Ectodermal cell (in vitro differentiated cells): ENCODE data around the gene AUTS2.

ENCODE experiments used
- H3K27ac ChIP-seq: 2 replicates; pipeline ENCODE4 v1.7.0; 2013; ENCODE audit warnings: mild to moderate bottlenecking, low read depth, low read length; ENCODE audit not compliant: insufficient read depth, poor library complexity, severe bottlenecking
- H3K27me3 ChIP-seq: 2 replicates; pipeline ENCODE4 v1.7.0; 2013; ENCODE audit warnings: mild to moderate bottlenecking, low read length; ENCODE audit not compliant: insufficient read depth, control insufficient read depth, poor library complexity, severe bottlenecking
- H3K36me3 ChIP-seq: one replicate; pipeline ENCODE4 v1.7.0; 2013; ENCODE audit warnings: low read length; ENCODE audit not compliant: control insufficient read depth, insufficient read depth
- H3K4me1 ChIP-seq: one replicate; pipeline ENCODE4 v1.7.0; 2013; ENCODE audit warnings: low read length; ENCODE audit not compliant: control insufficient read depth, insufficient read depth
- H3K4me3 ChIP-seq: 2 replicates; pipeline ENCODE4 v1.7.0; 2013; ENCODE audit warnings: low read depth, low read length, control low read depth; ENCODE audit not compliant: insufficient read depth
- H3K9me3 ChIP-seq: 2 replicates; pipeline ENCODE4 v1.7.0; 2013; ENCODE audit warnings: mild to moderate bottlenecking, low read length, moderate library complexity; ENCODE audit not compliant: control insufficient read depth
- WGBS, 2 experiments: methylation state at CpG; one replicate each; pipeline ENCODE4 v1.1.7; 2013; ENCODE audit warnings: missing lambda C conversion rate in 2 of 2; 5-methylcytosine and 5-hydroxymethylcytosine counted together

The AUTS2 gene

DNA sequence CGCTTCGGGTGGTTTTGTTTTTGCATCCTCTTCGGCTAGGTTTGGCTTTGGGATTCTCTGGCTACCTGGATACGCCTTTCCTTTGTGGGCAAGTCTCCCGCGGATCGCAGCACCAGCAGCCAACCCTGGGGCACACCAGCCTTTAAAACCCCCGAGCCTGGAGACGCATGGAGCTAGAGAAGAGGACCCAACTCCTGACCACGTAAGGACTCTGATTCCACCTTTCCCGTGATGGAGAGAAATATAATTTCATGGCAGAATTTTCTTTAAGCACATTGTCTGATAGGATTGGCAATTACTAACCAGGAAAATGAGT lies 998.3 kb downstream of the AUTS2 start:
- Histone ChIP-seq H3K4me3 (peak overlapping the region; percentile 44), H3K27me3 (peaks cover 63% of the 10 kb centered on the region), H3K27ac (no peak overlapping the region), H3K4me1 (peaks cover 7% of the 10 kb centered on the region), H3K9me3 (no peaks in the 10 kb centered on the region), H3K36me3 (no peaks in the 10 kb centered on the region)
- WGBS, 2 experiments = 3 to 4% methylated on average over 11 of the region's 11 CpGs

DNA sequence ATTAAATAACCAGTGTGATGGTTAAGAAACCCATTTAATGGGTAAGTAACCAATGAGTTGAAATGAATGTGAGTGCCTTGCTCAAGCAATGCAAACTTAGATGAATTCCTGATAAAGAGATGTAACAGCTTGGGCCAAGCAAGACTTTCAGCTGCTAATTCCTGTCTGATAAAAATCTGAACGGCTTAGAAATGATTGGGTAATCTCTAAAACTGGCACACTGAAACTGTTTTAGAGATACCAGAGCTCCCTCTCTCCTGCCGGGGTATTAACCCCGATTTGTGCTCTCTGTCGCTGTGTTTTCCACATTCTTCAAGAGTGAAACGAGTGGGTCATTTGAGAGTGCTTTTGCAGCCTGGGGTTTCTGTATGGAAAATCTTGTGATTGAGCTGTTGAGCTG lies 998.8 kb downstream of the AUTS2 start:
- no peaks in the 10 kb centered on the region for H3K36me3 ChIP-seq
- 32 to 48% methylated on average over 5 of the region's 5 CpGs for WGBS, 2 experiments
- H3K9me3 ChIP-seq = no peaks in the 10 kb centered on the region
- H3K27ac ChIP-seq = no peak overlapping the region
- H3K4me3 ChIP-seq = peak overlapping the region; percentile 44
- peaks cover 7% of the 10 kb centered on the region for H3K4me1 ChIP-seq
- peaks cover 63% of the 10 kb centered on the region for H3K27me3 ChIP-seq

DNA sequence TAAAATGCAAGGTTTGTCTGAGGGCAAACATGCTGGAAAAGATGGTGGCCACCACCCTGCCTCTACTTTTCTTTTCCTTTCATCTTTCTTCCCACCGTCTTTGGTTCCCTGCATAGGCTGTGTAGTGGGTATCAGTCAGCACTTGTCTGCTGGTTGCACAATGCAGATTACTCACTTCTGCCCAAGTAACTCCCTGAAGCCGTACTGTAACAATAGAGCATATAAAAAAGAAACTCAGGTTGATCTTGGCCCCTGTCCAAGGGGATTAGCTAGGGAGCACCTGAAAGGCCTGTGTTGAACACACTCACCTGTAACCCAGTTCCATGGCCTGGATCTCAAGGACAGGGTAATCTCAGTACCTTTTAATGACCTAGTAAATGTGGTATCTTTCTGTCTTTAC lies 1000.7 kb downstream of the AUTS2 start:
- Histone ChIP-seq H3K27me3 (peaks cover 58% of the 10 kb centered on the region), H3K9me3 (no peaks in the 10 kb centered on the region), H3K4me1 (peaks cover 7% of the 10 kb centered on the region), H3K36me3 (no peaks in the 10 kb centered on the region), H3K27ac (no peak overlapping the region), H3K4me3 (no peak overlapping the region)
- WGBS, 2 experiments = 88 to 96% methylated on average over 2 of the region's 2 CpGs

- peaks cover 7% of the 10 kb centered on the region for H3K4me1 ChIP-seq
- WGBS, 2 experiments = 69 to 70% methylated on average over 5 of the region's 5 CpGs
- H3K4me3 ChIP-seq = no peak overlapping the region
- peaks cover 52% of the 10 kb centered on the region for H3K27me3 ChIP-seq
- no peaks in the 10 kb centered on the region for H3K36me3 ChIP-seq
- no peaks in the 10 kb centered on the region for H3K9me3 ChIP-seq
- H3K27ac ChIP-seq = no peak overlapping the region
Measured at GRCh38 chr7:70599446-70600190, 1001.3 kb downstream of the AUTS2 start.

- H3K9me3 ChIP-seq = no peaks in the 10 kb centered on the region
- WGBS, 2 experiments = 100% methylated on average over 1 of the region's 1 CpG; no CpG with 5 or more reads in 1 of the 2 experiments
- no peaks in the 10 kb centered on the region for H3K36me3 ChIP-seq
- H3K27ac ChIP-seq = no peak overlapping the region
- H3K4me1 ChIP-seq = peaks cover 7% of the 10 kb centered on the region
- no peak overlapping the region for H3K4me3 ChIP-seq
- H3K27me3 ChIP-seq = peaks cover 38% of the 10 kb centered on the region
Measured at GRCh38 chr7:70600993-70601392, 1002.7 kb downstream of the AUTS2 start.

DNA sequence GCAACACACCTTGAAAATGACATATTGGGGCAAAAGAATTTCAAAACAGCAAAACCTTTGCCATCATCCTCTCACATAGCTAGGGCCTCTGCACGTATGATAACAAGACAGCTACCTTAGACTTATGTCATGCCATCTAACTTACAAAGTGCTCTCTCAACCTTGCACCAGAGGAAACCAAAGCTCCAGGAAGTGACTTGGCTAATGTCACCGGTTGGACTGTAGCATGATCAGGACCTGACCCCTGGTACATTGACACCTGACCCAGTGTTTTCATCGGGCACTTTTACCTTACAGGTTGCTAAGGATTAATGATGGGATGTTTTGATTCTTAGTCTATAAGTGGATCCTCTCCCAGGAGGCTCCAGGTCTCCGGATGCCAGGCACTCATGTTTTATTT lies 1003.8 kb downstream of the AUTS2 start:
- Histone ChIP-seq H3K4me3 (no peak overlapping the region), H3K36me3 (no peaks in the 10 kb centered on the region), H3K4me1 (no peaks in the 10 kb centered on the region), H3K27me3 (peaks cover 27% of the 10 kb centered on the region), H3K9me3 (no peaks in the 10 kb centered on the region), H3K27ac (no peak overlapping the region)
- WGBS, 2 experiments = 72 to 74% methylated on average over 4 of the region's 4 CpGs

DNA sequence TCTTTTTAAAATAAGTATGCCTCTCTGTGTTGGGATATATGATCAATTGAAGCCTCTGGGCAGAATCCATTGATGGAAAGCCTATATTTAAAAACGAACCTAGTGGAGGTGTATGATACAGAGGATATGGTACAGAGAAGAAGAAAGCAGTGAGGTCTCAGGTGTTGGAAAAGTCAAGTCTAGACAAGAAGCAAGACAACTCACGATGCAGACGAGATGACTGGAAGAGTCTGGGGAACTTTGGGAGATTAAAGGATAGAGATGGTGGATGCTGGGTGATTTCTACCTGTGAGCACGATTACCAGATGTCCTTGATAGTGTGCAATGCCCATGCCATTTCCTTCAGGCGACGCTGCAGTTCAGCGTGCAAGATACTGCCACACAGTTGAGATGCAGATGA lies 1009.0 kb downstream of the AUTS2 start:
- WGBS, 2 experiments = 93 to 94% methylated on average over 7 of the region's 7 CpGs
- no peaks in the 10 kb centered on the region for H3K9me3 ChIP-seq
- H3K27ac ChIP-seq = no peak overlapping the region
- peaks cover 4% of the 10 kb centered on the region for H3K27me3 ChIP-seq
- no peak overlapping the region for H3K4me3 ChIP-seq
- H3K36me3 ChIP-seq = no peaks in the 10 kb centered on the region
- H3K4me1 ChIP-seq = peaks cover 5% of the 10 kb centered on the region

DNA sequence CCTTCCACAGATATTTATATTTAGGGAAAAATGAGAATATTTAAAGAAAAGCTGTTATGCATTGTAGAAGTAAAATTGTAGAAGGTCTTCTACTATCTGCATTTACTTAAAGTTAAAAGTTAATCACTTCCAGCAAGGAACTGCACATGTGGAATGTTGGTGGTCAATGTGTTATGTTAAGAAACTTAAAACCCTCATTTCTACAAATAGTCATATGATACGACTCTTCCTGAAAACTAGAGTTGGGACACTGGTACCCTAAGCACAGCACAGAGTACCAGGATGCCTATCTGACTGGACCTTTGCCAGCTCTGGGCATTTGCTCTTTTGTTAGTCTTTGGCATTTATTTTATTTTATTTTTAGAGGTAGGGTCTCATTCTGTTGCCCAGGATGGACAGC lies 1009.5 kb downstream of the AUTS2 start:
- H3K36me3 ChIP-seq = no peaks in the 10 kb centered on the region
- H3K4me1 ChIP-seq = peaks cover 10% of the 10 kb centered on the region
- no peak overlapping the region for H3K27ac ChIP-seq
- no peaks in the 10 kb centered on the region for H3K9me3 ChIP-seq
- peaks cover 4% of the 10 kb centered on the region for H3K27me3 ChIP-seq
- H3K4me3 ChIP-seq = no peak overlapping the region
- 94 to 97% methylated on average over 1 of the region's 1 CpG for WGBS, 2 experiments

GRCh38 chr7:70608229-70608628 lies 1010.0 kb downstream of the AUTS2 start:
- WGBS, 2 experiments = 85 to 95% methylated on average over 3 of the region's 3 CpGs
- Histone ChIP-seq H3K27ac (no peak overlapping the region), H3K4me3 (no peak overlapping the region), H3K36me3 (no peaks in the 10 kb centered on the region), H3K9me3 (no peaks in the 10 kb centered on the region), H3K27me3 (peaks cover 4% of the 10 kb centered on the region), H3K4me1 (peaks cover 14% of the 10 kb centered on the region)

DNA sequence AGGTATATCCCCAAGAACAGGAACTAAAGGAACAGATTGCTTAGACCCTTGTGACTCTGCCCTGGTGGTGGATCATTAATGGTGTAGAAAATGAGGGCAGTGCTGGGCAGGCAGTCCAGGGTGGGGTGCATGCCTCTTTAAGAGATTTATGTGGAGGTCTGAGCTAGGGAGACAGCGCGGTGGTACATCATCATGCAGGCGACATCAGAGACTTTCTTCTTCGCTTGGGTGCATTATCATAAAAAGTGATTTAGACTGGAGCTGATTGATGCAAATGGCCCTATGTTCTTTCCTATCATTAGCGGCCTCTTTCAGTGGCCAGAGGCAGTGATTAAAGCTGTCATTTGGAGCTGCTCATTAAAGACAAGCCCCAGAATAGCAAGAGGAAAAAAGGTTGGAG lies 1014.5 kb downstream of the AUTS2 start:
- Histone ChIP-seq H3K4me1 (peaks cover 32% of the 10 kb centered on the region), H3K4me3 (no peak overlapping the region), H3K9me3 (no peaks in the 10 kb centered on the region), H3K36me3 (no peaks in the 10 kb centered on the region), H3K27me3 (peaks cover 37% of the 10 kb centered on the region), H3K27ac (no peak overlapping the region)
- WGBS, 2 experiments = 76 to 87% methylated on average over 5 of the region's 5 CpGs
